ENCODE results near the gene SPACA5.
"Not testable (repeated sequence)": the region's sequence is repeated elsewhere in the genome, so short reads cannot be mapped to it uniquely, and the experiment has no call there.

The SPACA5 gene

DNA sequence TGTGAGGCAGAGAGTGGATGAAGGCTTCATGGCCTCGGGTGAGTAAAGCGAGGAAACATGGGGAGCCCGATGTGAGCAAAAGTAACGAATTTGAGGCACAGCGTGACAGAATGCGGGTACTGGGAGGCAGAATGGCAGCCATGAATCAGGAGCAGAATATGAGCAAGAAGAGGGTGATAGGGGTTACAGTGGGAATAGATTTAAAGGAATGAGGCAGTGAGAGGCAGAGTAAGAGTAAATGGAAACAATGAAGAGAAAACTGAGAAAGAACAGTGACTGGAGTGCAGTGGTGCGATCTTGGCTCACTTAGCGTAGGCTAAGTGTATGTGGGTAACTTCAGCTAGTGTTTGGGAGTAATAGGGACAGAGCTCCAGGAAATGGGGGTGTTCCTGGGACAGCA lies at the start of gene SPACA5:
TSS of gene SPACA5 (plus strand) at position 301 of the 400 bp plus-strand sequence. CDS start 815 bp downstream, outside the sequence.
- not testable (repeated sequence) for DNase-seq

DNA sequence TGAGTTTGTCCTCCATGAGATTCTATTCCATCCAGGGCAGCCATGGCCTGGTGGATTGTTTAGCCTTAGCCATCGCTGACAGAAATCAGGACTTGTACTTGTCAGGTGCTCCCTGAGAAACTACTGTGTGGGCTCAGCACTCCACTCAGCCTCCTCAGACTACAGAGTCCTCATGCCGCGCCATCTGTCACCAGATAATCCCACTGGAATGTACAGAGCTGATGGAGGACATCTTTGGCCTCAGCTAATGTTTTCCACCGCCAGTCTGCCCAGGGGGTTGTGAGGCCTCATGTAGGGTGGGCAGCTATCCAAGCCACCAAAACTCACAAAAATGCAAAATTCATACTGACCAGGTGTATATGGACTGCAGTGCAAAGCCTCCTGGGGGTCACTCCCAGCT lies 48.6 kb upstream of the SPACA5 start:
- not testable (repeated sequence) for DNase-seq

GRCh38 chrX:47958761-47959342 lies 47.9 kb upstream of the SPACA5 start:
- DNase-seq = peak; percentile 15

- DNase-seq = no peak
Measured at GRCh38 chrX:47960406-47960805, 46.4 kb upstream of the SPACA5 start.

- not testable (repeated sequence) for DNase-seq
Measured at GRCh38 chrX:47961830-47962229, 45.0 kb upstream of the SPACA5 start.

- DNase-seq = not testable (repeated sequence)
Measured at GRCh38 chrX:47965526-47965925, 41.3 kb upstream of the SPACA5 start.

- no peak for DNase-seq
Measured at GRCh38 chrX:47973235-47973634, 33.6 kb upstream of the SPACA5 start.

DNA sequence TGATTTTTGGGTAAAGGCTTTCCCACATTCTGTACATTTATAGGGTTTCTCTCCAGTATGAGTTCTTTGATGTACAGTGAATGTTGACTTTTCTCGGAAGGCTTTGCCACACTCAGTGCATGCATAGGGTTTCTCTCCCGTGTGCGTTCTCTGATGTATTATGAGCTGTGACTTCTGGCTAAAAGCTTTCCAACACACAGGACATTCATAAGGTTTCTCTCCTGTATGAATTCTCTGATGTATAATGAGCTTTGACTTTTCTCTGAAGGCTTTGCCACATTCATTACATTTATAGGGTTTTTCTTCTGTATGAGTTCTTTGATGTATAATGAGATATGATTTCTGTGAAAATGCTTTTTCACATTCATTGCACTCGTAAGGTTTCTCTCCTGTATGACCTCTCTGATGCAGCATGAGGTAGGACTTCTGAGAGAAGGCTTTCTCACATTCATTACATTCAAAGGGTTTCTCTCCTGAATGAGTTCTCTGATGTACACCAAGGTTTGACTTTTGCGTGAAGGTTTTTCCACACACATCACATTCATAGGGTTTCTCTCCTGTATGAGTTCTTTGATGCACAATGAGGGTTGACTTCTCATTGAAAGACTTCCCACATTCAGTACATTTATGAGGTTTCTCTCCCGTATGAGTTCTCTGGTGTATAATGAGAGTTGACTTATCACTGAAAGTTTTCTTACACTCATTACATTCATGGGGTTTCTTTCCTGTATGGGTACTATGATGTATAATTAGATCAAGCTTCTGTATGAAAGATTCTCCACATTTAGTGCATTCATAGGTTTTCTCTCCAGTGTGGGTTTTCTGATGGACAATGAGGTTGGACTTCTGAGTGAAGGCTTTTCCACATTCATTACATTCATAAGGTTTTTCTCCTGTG lies 30.3 kb upstream of the SPACA5 start:
- no peak for DNase-seq

DNA sequence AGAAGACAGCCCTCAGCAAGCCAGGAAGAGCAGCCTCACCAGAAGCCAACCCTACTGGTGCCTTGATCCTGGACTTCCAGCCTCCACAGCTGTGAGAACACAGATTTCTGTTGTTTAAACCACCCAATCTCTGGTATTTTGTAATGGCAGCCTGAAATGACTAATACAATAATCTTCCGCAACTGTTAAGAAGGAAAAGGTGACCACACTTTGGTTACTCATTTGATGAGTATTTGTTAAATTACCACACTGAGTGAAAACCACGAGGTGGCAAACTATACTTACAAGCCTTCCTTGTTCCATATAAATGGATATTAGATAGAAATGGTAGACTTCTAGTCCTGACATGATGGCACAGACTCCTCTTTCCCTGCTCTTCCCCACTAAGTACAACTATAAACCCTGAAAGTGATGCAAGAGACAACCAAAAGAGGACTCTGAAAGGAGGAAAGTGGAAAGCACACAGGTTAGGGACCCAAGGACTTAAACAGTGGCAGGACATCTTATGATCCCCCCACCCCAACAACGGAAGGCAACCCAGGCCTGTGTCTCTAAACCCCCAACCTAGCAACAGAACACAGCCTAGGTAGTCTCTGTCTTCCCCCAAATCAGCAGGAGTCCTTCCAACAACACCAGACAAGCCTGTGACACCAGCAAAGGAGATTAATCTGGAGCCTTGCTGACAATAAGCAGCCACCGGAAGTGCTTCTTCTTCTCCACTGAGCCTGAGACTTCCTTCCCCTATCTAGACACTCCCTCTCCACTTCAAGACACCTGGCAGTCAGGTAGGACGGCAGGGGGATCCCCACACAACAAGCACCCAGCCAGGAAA lies 15.3 kb upstream of the SPACA5 start:
- no peak for DNase-seq

GRCh38 chrX:47992095-47992380 lies 14.8 kb upstream of the SPACA5 start:
- no peak for DNase-seq

DNA sequence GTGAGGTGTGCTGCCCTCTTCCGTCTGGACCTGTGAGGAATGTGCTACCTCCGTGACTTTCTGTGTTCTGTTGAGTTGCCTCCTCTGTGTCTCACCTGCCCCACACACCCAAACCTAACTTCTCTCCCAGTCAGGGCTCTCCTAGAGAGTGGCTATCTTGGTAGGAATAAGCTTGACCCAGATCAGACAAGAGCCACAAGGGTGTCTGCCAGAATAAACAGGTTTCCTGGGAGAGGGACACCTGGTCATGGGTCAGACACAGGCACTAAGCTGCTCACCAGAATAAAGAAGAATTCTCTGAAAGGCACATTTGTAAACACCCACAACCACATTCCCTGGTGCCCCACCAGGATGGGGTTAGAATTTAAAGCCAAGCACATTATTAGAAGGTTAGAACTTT lies 14.1 kb upstream of the SPACA5 start:
- no peak for DNase-seq

DNA sequence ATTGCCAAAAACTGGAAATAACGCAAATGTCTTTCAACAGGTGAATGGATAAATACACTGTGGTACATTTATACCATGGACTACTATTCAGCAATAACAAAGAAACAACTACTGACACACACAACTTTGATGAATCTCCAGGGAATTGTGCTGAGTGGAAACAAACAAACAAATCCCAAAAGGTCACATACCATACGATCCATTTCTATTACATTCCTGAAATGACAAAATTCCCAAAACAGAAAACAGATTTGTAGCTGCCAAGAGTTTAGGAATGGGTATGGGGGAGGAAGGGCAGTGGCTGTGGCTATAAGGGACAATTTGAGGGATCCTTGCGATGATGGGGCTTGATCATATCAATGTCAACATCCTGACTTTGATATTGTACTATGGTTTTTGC lies 5.5 kb upstream of the SPACA5 start:
- no peak for DNase-seq

DNA sequence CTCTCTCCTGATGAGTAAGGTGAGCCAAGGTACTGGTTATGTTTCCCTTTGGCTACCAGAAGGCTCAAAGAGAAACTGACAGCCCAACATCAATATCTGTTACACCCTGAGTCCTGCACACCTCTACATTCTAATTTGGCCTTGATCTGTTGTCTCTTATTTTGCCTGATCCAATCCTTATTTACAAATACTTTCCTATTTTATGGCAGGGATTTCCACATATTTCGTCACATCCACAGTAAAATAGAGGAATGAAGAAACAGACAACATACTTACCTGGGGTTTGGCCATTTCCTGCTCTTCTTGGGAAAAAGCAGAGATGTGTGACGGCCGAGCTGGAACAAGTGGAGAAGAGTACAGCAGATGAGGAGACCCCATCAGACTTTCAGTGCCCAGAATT lies 4.5 kb upstream of the SPACA5 start:
- DNase-seq = no peak

DNA sequence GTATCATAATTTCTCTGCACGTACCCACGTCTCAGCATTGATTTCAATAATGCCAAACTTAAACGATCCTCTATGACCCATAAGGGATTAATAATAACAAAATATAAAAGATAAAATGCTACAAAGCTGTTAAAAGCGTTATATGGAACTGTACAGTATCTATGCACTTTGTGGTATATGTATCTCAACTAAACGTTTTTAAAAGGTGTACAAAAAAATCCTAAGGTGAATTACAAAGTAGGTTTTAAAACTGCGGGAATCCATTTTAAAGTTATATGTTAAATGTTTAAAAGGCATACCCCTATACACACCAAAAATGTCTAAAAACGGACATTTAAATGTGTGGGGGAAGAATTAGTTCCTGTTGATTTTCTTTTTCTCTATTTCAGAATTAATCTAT lies 3.9 kb upstream of the SPACA5 start:
- no peak for DNase-seq

- peak; percentile 40 for DNase-seq
Measured at GRCh38 chrX:48003367-48003757, 3.4 kb upstream of the SPACA5 start.

GRCh38 chrX:48003758-48004457 lies 2.9 kb upstream of the SPACA5 start, which contains the start of gene ZNF182:
Gene ZNF182 (minus strand): TSS chrX:48003989. CDS start chrX:48002609, 1,380 bp downstream.
- peak; percentile 96 for DNase-seq

DNA sequence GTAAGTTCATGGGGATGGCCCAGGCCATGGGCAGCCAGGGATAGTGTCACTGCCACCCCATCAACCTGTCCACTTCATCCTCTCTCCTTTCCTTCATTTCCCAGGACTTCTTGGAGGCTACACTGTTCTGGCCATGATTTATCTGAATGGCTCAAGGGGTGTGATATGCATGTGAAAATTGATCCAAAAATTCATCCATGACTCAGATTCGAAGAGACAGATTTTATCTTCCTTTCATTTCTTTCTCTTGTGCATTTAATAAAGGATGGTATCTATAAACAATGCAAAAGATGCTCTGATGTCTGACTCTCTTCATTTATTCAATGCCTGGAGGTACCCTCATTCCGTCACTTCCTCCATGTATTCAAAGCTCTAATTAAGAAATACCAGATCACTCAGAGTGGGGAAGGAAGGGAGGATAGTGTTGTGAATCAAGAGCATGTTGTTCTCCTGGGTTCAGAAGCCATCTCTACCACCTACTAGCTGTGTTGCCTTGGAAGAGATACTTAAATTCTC lies 2.7 kb downstream of the SPACA5 start:
- DNase-seq = not testable (repeated sequence)

DNA sequence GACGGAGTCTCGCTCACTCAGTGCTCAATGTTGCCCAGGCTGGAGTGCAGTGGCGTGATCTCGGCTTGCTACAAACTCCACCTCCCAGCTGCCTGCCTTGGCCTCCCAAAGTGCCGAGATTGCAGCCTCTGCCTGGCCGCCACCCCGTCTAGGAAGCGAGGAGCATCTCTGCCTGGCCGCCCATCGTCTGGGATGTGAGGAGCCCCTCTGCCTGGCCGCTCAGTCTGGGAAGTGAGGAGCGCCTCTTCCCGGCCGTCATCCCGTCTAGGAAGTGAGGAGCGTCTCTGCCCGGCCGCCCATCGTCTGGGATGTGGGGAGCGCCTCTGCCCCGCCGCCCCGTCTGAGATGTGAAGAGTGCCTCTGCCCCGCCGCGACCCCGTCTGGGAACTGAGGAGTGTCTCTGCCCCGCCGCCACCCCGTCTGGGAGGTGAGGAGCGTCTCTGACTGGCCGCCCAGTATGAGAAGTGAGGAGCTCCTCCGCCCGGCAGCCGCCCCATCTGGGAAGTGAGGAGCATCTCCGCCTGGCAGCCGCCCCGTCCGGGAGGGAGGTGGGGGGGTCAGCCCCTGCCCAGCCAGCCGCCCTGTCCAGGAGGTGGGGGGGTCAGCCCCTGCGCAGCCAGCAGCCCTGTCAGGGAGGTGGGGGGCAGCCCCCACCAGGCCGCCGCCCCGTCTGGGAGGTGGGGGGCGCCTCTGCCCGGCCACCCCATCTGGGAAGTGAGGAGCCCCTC lies 10.0 kb downstream of the SPACA5 start:
- DNase-seq = not testable (repeated sequence)

- DNase-seq = not testable (repeated sequence)
Measured at GRCh38 chrX:48019892-48020291, 13.1 kb downstream of the SPACA5 start.

GRCh38 chrX:48020472-48020871 lies 13.7 kb downstream of the SPACA5 start:
- not testable (repeated sequence) for DNase-seq

DNA sequence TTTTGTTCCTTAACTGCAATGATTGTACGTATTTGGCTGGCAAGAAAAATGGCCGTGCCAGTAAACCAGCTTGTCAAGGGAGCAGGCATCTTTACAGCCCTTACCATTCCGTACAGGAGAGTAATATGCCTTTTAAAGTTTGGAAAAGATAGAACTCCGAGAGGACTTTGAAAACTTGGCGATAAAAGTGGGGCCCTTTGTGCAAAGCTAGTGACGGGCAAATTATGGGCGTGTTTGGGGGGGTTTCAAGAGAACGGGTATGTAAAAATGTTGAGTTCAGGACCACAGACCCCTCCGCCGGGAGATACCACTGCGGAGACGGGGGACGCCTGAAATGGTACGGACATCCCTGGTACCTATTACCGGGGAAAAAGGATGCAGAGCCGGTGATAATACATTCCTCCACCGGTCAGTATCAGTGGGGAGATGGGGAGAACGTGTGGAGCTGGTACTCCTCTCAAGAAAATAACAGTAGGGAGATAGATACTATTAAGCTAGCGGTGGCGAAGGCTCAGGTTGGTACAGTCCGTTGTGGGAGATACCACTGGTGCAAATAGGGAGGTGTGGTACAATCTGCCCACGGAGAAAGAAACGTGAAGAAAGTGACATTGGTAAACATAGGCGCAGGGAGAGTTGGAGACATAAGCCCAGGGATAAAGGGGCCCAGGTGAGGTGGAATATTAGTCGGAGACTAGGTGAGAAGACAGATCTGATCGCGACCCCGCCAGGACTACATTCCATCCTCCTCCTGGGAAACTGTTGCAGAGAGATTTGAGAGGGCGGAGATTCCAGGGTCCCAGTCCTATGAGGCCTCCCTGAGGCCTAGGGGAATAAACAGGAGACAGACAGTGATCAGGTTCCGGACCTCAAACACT lies 14.5 kb downstream of the SPACA5 start:
- peak; percentile 84 for DNase-seq

Measured in RPMI8226 (cell line).